Superior temporal gyrus (tissue), 1 donor: Measurements from ENCODE around the gene RXRA.

Source experiments
- DNase-seq: peaks from one replicate; pipeline ENCODE4 v3.0.0-alpha.2; 2016; ENCODE audit errors: extremely low spot score

Gene RXRA

GRCh38 chr9:134434894-134435506 is 108.7 kb downstream of the RXRA start:
- DNase-seq = peak; percentile 98

DNA sequence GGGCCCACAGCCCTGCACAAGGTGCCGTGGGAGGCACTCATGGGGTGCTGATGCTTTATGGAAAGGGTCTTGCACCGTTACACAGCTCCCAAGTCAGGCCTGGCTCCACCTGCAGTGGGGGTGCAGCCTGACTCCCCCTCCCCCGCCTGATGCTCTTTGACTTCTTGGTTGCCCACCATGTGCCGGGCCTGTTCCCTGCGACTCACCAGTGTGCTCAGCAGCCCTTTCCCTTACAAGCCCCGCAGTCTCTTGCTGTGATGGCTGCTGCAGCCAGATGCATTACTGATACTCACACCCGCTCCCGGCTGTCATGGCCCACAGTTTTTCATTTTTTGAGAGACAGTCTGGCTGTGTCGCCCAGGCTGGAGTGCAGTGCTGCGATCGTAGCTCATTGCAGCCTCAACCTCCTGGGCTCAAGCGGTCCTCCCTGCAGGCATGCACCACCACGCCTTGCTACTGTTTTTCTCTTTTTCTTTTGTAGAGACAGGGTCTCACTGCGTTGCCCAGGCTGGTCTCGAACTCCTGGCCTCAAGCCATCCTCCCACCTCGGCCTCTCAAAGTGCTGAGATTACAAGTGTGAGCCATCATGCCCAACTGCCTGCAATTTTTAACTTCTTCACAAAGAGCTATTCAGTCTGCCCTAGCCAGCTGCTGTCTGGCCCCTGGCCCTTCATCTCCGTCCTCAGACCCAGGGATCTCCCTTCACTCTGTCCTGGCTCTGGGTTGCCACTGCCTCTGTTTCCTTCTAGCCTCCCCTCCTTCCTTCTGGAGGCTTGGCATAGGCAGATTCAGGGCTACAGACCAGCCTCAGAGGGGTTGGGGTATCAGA is 109.5 kb downstream of the RXRA start:
- peak; percentile 79 for DNase-seq

DNA sequence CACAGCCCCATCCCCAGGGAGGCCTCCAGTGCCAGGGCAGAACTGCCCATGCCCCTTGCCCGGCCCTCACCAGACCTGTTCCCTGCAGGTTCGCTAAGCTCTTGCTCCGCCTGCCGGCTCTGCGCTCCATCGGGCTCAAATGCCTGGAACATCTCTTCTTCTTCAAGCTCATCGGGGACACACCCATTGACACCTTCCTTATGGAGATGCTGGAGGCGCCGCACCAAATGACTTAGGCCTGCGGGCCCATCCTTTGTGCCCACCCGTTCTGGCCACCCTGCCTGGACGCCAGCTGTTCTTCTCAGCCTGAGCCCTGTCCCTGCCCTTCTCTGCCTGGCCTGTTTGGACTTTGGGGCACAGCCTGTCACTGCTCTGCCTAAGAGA is 110.1 kb downstream of the RXRA start:
- no peak for DNase-seq

GRCh38 chr9:134436911-134437310 is 110.7 kb downstream of the RXRA start:
- no peak for DNase-seq

- DNase-seq = no peak
Observed at GRCh38 chr9:134437403-134438194, 111.3 kb downstream of the RXRA start.

DNA sequence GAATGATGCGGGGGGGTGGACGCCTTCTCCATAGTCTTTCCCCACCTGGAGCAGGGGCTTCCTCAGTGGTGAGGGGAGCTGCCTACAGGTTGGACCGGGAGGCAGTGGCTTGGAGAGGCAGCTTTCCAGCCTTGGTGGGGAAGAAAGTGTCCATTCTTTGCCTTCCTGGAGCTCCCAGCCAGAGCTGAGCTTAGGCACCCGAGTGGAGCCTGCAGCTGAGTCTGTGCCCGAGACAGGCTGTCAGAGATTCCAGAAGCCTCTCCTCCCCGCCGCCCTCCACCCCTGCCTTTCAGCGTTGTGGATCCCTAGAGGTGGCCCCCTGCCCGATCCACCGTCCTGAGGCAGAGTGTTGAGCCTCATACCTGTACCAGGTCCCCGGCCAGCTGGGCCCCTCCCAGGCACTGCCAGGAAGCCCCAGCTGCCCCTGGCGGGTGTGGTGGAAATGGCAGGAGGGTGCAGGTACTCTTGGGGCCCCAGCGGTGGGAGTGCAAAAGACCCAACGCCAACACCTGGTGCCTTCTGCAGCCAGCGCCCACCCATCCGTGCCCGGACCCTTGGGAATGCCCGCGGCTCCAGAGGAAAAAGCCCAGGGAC is 112.0 kb downstream of the RXRA start:
- DNase-seq = no peak

DNA sequence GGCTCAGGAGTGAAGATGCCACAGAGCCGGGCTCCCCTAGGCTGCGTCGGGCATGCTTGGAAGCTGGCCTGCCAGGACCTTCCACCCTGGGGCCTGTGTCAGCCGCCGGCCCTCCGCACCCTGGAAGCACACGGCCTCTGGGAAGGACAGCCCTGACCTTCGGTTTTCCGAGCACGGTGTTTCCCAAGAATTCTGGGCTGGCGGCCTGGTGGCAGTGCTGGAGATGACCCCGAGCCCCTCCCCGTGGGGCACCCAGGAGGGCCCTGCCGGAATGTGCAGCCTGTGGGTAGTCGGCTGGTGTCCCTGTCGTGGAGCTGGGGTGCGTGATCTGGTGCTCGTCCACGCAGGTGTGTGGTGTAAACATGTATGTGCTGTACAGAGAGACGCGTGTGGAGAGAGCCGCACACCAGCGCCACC is 113.1 kb downstream of the RXRA start:
- no peak for DNase-seq

DNA sequence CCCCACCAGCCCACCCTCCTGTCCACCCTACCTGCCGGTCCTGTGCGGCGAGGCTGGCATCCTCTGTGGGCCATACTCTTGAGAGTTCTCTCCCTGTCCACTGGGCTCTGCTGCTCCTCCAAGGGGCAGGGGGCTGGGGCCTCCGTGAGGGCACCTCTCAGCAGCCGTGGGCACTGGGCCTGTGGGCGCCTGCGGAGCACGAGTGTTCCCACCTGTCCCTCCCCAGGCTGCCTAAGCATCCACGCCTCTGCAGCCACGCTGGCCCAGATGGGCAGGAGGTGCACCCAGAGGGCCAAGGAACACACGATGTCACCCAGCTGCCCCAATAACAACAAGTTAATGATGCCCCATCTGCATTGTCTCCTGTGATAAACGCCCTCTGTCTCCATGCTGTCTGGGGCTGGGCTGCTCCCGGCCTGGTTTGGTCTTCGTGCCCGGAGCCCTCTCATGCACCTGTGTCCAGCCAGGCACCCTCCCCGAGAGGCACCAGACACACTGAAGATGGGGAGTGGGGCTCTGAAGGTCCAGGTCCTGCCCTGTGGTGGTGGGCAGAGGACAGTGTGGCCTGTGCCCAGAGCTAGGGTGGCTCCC is 114.5 kb downstream of the RXRA start:
- no peak for DNase-seq

GRCh38 chr9:134441227-134442084 is 115.2 kb downstream of the RXRA start:
- DNase-seq = no peak

DNA sequence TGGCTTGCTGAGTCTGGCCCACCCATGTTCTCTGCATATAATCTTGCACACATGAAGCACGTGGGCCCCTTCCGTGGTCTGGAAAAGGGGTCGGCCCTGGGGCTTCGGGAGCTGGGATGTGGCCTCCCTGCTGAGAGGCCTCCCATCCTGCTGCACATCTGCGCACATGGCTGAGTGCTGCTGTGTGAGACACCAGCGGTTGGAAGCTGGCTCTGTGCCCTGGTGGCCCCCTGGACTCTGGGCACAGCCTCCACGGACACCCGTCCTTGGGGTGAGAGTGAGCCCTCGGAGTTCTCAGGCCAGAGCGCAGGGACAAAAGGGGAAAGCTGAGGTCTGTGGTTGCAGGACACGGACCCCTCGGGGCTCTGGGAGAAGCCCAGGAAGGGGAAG is 115.8 kb downstream of the RXRA start:
- no peak for DNase-seq

GRCh38 chr9:134442486-134443173 is 116.4 kb downstream of the RXRA start:
- no peak for DNase-seq

DNA sequence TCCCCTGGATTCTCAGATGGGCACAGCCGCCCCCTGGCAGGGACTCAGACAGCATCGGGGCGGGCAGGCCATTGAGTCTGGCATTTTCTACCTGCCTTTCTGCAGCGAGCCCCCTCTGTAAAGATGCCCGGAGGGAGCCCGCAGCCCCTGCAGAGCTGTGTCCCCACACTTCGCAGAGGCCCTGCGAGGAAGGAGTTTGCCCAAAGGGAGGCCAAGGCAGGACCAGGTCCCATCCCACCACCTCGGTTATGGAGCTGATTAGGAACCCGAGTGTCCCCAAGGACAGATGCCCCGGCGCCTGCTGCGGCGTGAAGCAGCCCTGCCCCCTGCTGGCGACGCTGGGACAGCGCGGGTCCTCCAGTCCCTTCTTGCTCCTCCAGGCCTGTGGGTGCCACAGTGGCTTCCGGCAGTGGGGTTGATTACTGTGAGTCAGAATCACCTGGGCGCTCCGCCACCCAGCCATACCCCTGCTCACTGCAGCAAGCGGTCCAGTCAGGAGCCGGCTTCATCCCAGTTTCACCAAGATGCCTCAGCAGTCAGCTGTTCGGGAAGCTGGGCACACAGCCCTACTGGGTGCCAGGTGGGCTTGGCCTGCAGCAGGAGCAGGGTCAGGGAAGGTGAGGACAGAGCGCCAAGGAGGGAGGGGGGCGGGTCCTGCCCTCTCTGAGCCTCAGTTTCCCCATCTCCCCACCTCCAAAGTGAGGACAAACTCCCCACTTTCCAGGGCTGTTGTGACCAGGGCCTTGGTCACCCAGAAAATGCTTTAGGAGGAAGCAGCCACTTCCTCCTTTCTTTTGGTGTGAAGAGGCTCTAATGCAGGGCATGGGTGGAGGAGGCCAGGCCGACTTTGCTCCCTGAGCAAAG is 117.2 kb downstream of the RXRA start:
- DNase-seq = peak; percentile 91

DNA sequence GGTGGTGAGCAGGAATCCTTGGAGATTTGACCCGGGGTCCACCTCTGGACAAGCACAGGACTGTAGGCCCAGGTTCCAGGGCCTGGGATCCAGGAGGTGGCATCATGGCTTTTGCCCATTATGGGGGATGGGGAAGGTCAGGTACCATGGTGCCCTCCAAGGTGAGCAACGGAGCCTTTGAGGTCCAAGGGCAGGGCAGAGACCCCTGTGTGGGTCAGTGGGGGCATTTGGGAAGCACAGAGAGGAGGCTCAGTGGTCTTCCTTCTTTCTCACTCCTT is 117.7 kb downstream of the RXRA start:
- no peak for DNase-seq

DNA sequence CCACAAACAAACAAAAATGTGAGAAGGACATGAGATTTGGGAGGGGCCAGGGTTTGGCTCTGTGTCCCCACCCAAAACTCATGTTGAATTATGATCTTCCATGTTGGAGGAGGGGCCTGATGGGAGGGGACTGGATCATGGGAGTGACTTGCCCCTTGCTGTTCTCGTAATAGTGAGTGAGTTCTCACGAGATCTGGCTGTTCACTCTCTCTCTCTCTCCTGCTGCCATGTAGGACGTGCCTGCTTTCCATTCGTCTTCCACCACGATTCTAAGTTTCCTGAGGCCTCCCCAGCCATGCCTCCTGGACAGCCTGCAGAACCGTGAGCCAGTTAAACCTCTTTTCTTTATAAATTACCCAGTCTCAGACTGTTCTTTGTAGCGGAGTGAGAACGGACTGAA is 118.7 kb downstream of the RXRA start:
- no peak for DNase-seq

GRCh38 chr9:134449180-134449916 is 123.1 kb downstream of the RXRA start:
- peak; percentile 93 for DNase-seq

- DNase-seq = no peak
Observed at GRCh38 chr9:134451700-134452458, 125.6 kb downstream of the RXRA start.

- no peak for DNase-seq
Observed at GRCh38 chr9:134452728-134453127, 126.5 kb downstream of the RXRA start.
